Testis (tissue), 2 donors: ENCODE measurements around the gene INPP5A.

Experiments
- CTCF ChIP-seq, 3 experiments: fragments of 450-650 bp in 2 of 3; fragments of 200-600 bp in 1 of 3; sonication (generic) in 1 of 3; IDR thresholded peaks; one replicate each; pipeline ENCODE4 v1.5.1; 2016 to 2019; ENCODE audit warnings: antibody characterized with exemption in 3 of 3, mild to moderate bottlenecking in 2 of 3, moderate library complexity in 1 of 3
- POLR2A ChIP-seq: fragments of 450-650 bp; IDR thresholded peaks from one replicate; pipeline ENCODE4 v1.6.1; 2017; ENCODE audit warnings: antibody characterized with exemption, mild to moderate bottlenecking, moderate library complexity

- TF ChIP-seq POLR2A (no peak), CTCF (IDR thresholded peaks at IDR 0.05) (no peak)
These were observed 126.8 kb downstream of the INPP5A start for GRCh38 chr10:132664407-132664806.
